Measurements from ENCODE around the gene ZFP92. TPM values are rescaled to one million over a fixed set of nuclear protein-coding genes. Genes with fewer than 3 reads are reported as not detected.

The ZFP92 gene
- total RNA-seq, 1 donor from 2014 or later = 4.5 TPM

- ATAC-seq = no peak
- TF ChIP-seq, protein P1, sequence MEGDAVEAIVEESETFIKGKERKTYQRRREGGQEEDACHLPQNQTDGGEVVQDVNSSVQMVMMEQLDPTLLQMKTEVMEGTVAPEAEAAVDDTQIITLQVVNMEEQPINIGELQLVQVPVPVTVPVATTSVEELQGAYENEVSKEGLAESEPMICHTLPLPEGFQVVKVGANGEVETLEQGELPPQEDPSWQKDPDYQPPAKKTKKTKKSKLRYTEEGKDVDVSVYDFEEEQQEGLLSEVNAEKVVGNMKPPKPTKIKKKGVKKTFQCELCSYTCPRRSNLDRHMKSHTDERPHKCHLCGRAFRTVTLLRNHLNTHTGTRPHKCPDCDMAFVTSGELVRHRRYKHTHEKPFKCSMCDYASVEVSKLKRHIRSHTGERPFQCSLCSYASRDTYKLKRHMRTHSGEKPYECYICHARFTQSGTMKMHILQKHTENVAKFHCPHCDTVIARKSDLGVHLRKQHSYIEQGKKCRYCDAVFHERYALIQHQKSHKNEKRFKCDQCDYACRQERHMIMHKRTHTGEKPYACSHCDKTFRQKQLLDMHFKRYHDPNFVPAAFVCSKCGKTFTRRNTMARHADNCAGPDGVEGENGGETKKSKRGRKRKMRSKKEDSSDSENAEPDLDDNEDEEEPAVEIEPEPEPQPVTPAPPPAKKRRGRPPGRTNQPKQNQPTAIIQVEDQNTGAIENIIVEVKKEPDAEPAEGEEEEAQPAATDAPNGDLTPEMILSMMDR (IDR thresholded peaks at IDR 0.05) = no peak
- no peaks in the 10 kb centered on the region for H3K27me3 ChIP-seq (ENCODE audit: low read depth)
Observed at GRCh38 chrX:153435845-153436244, 24.6 kb downstream of the ZFP92 start.

GRCh38 chrX:153438532-153438931, 27.3 kb downstream of the ZFP92 start:
- Histone ChIP-seq H3K4me1 (no peaks in the 10 kb centered on the region), H3K27me3 (ENCODE audit: low read depth) (no peaks in the 10 kb centered on the region), H3K4me3 (no peak overlapping the region), H3K27ac (no peak overlapping the region), H3K9me3 (no peaks in the 10 kb centered on the region), H3K36me3 (no peaks in the 10 kb centered on the region)
- ATAC-seq (no peak), DNase-seq (no peak)
- intact Hi-C loops (cut with DNase I) = no loop called here
- TF ChIP-seq, protein P1 (IDR thresholded peaks at IDR 0.05) = no peak

More at GRCh38 chrX:153435845-153436244, 24.6 kb downstream of the ZFP92 start:
- no peak for DNase-seq
- Histone ChIP-seq H3K36me3 (no peaks in the 10 kb centered on the region), H3K4me1 (no peaks in the 10 kb centered on the region), H3K9me3 (no peaks in the 10 kb centered on the region), H3K4me3 (no peak overlapping the region), H3K27ac (no peak overlapping the region)
- intact Hi-C loops (cut with DNase I) = no loop called here

- TF ChIP-seq, protein P1 (IDR thresholded peaks at IDR 0.05) = no peak
- no peaks in the 10 kb centered on the region for H3K27me3 ChIP-seq (ENCODE audit: low read depth)
Observed at GRCh38 chrX:153439977-153440376, 28.7 kb downstream of the ZFP92 start.

DNA sequence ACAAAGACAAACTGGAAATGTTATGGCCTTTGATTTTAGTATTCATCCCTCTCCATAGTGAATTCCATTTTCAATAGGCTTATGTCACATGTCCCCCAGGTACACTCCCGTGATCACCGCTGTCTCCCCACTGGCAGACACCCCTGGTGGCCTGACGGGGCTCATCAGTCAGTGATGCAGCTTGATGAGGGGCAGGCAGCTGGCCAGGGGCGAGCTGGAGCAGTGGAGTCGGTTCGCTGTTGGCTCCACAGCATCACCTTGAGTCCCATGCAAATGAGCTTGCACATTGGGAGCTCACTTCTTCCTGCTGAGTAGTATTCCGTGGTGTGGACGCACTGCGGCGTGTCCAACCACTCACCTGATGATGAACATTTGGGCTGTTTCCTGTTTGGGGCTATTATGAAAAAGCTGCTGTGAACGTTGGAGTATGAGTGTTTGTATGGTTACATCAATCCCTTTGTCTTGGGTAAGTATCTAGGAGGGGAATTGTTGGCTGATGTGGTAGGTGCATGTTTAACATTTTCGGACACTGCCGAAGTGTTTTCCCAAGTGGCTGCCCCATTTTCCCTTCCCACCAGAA, 29.4 kb downstream of the ZFP92 start:
- TF ChIP-seq, protein P1 (IDR thresholded peaks at IDR 0.05) = no peak
- Histone ChIP-seq H3K9me3 (no peaks in the 10 kb centered on the region), H3K27ac (no peak overlapping the region), H3K4me1 (no peaks in the 10 kb centered on the region), H3K4me3 (no peak overlapping the region), H3K27me3 (ENCODE audit: low read depth) (no peaks in the 10 kb centered on the region), H3K36me3 (no peaks in the 10 kb centered on the region)
- ATAC-seq (no peak), DNase-seq (no peak)
- intact Hi-C loops (cut with DNase I) = no loop called here

More at GRCh38 chrX:153439977-153440376, 28.7 kb downstream of the ZFP92 start:
- Histone ChIP-seq H3K9me3 (no peaks in the 10 kb centered on the region), H3K4me1 (no peaks in the 10 kb centered on the region), H3K36me3 (no peaks in the 10 kb centered on the region), H3K4me3 (no peak overlapping the region), H3K27ac (no peak overlapping the region)
- intact Hi-C loops (cut with DNase I) = no loop called here
- ATAC-seq (no peak), DNase-seq (no peak)

GRCh38 chrX:153441296-153441695, 30.0 kb downstream of the ZFP92 start:
- H3K9me3 ChIP-seq = no peaks in the 10 kb centered on the region
- H3K4me3 ChIP-seq = no peak overlapping the region
- DNase-seq = no peak
- TF ChIP-seq, protein P1 (IDR thresholded peaks at IDR 0.05) = no peak
- H3K27me3 ChIP-seq (ENCODE audit: low read depth) = no peaks in the 10 kb centered on the region
- H3K36me3 ChIP-seq = no peaks in the 10 kb centered on the region
- no peaks in the 10 kb centered on the region for H3K4me1 ChIP-seq
- ATAC-seq = no peak
- intact Hi-C loops (cut with DNase I) = no loop called here
- no peak overlapping the region for H3K27ac ChIP-seq
